ENCODE results near the gene TIGD7.

- no peak for TF ChIP-seq CTCF (IDR thresholded peaks at IDR 0.05; ENCODE audit: low read length)
- TF ChIP-seq EZH2 (optimal IDR thresholded peaks at IDR 0.05; ENCODE audit: low read depth, low read length), result no peak
These were observed 55.8 kb downstream of the TIGD7 start for GRCh38 chr16:3249451-3249850.

Data from MM.1S (cell line).